Transverse colon (tissue), 4 donors: ENCODE results near the gene TRIP10.

Source experiments
- CTCF ChIP-seq, 5 experiments: fragments of 200-600 bp in 3 of 5; fragments of 450-650 bp in 2 of 5; sonication (generic) in 3 of 5; IDR thresholded peaks; 1 replicate in 2 of 5; 2 replicates in 3 of 5; pipeline ENCODE4 v1.5.1; 2016 to 2017; ENCODE audit warnings: antibody characterized with exemption in 5 of 5, inconsistent platforms in 3 of 5, mild to moderate bottlenecking in 2 of 5, moderate library complexity in 1 of 5
- EP300 ChIP-seq: sonication (generic); formaldehyde crosslinking; IDR thresholded peaks from one replicate; pipeline ENCODE4 v1.6.1; 2017; ENCODE audit warnings: antibody characterized with exemption, low read depth
- POLR2AphosphoS5 ChIP-seq, 3 donors: sonication (generic); formaldehyde crosslinking; IDR thresholded peaks; one replicate each; pipeline ENCODE4 v1.6.1; 2016; ENCODE audit warnings: antibody characterized with exemption in 3 of 3

- TF ChIP-seq CTCF (IDR thresholded peaks at IDR 0.05) (no peak), POLR2AphosphoS5 (IDR thresholded peaks at IDR 0.05) (no peak), EP300 (no peak)
Observed at GRCh38 chr19:6766357-6767080, 27.0 kb downstream of the TRIP10 start.
